ENCODE data around the gene RBCK1.

DNA sequence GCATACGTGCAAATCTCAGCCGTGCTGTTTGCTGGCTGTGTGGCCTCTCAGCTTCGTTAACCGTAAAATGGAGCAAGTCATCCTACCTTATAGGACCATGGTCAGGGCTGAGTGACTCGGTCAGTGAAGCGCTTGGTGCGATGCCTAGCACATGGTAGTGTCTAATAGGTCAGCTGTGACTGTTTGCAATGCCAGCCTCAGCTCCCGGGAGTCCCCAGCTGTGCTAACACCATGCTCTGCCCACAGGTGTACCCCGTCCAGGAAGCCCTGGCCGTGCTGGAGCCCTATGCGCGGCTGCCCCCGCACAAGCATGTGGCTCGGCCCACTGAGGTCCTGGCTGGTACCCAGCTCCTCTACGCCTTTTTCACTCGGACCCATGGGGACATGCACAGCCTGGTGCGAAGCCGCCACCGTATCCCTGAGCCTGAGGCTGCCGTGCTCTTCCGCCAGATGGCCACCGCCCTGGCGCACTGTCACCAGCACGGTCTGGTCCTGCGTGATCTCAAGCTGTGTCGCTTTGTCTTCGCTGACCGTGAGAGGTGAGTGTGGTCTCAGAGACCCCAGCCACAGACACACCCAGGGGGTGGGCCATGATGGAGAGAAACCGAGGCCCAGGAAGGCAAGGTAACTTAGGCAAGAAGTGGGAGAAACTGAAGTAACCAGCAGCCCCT is 16.9 kb upstream of the RBCK1 start:
- TF ChIP-seq CTCF (IDR thresholded peaks at IDR 0.05; ENCODE audit: low read length) (no peak), EZH2 (IDR thresholded peaks at IDR 0.05; ENCODE audit: borderline replicate concordance, low read length) (no peak)
